GM12878 (cell line): ENCODE data around the gene VSTM4. TPM values are rescaled to one million over a fixed set of nuclear protein-coding genes. Genes with fewer than 3 reads are reported as not detected.

ENCODE experiments used
- ATAC-seq: fragments of 200-7000 bp; cut with Tn5 transposase; 3 replicates; pipeline ENCODE4 v1.9.1; 2020; ENCODE audit warnings: mild to moderate bottlenecking, moderate library complexity
- BruUV-seq: library from RNA; stranded (reverse); fragments of 400-500 nt; replicated peaks from 2 replicates; lab custom pipeline; 2021; lab: Mats Ljungman, UMichigan
- CTCF ChIA-PET: fragments of 300-600 bp; sonication (Branson Sonifier 250); formaldehyde crosslinking; extraction: SDS; loops from one replicate; lab custom pipeline; 2021; ENCODE audit warnings: inconsistent platforms; lab: Yijun Ruan, JAX
- POLR2A ChIA-PET: fragments of 350-600 bp; formaldehyde crosslinking; extraction: SDS; loops from one replicate; lab custom pipeline; 2021; ENCODE audit warnings: inconsistent platforms; lab: Charles Lee
- RAD21 ChIA-PET: fragments of 300-600 bp; sonication (Branson Sonifier 250); formaldehyde crosslinking; loops from one replicate; lab custom pipeline; 2023; ENCODE audit warnings: antibody characterized with exemption; ENCODE audit not compliant: unreplicated experiment; lab: Charles Lee
- SMC1A ChIA-PET: fragments of 300-600 bp; sonication (Branson Sonifier 250); formaldehyde crosslinking; loops from one replicate; lab custom pipeline; 2023; ENCODE audit not compliant: unreplicated experiment, uncharacterized antibody; lab: Charles Lee
- DNase-seq: peaks from one replicate; pipeline ENCODE4 v3.0.0-alpha.2; 2011; ENCODE audit warnings: low read depth, low spot score
- FAIRE-seq: peaks from 3 replicates; lab custom pipeline; 2011; peaks lifted over from hg19 to GRCh38; lab: Jason Lieb, UNC
- H2AFZ ChIP-seq: 2 replicates; pipeline ENCODE4 v1.6.0; 2011; ENCODE audit warnings: low read depth, low read length, control low read depth; ENCODE audit not compliant: control insufficient read depth
- H3K27ac ChIP-seq: 2 replicates; pipeline ENCODE4 v1.5.1; 2011; ENCODE audit warnings: control low read depth; ENCODE audit not compliant: control insufficient read depth, insufficient read depth
- H3K27me3 ChIP-seq, 2 experiments: replicated peaks in 1 of 2; 2 replicates each; pipeline versions ENCODE4 v1.6.0 to v1.6.1; 2011; ENCODE audit warnings: low read length in 1 of 2; ENCODE audit not compliant: control insufficient read depth in 2 of 2, insufficient read depth in 2 of 2
- H3K36me3 ChIP-seq, 2 experiments: 2 replicates each; pipeline ENCODE4 v1.5.1; 2011; ENCODE audit warnings: low read length in 1 of 2; ENCODE audit not compliant: control insufficient read depth in 2 of 2, insufficient read depth in 2 of 2
- H3K4me1 ChIP-seq: 2 replicates; pipeline ENCODE4 v1.6.1; 2011; ENCODE audit warnings: mild to moderate bottlenecking, low read length, moderate library complexity, mixed read lengths; ENCODE audit not compliant: control insufficient read depth, insufficient read depth
- H3K4me2 ChIP-seq: 2 replicates; pipeline ENCODE4 v1.6.0; 2011; ENCODE audit warnings: control low read depth; ENCODE audit not compliant: control insufficient read depth, insufficient read depth
- H3K4me3 ChIP-seq: fragments of 200-600 bp; sonication (generic); 2 replicates; pipeline ENCODE4 v1.5.1; 2016
- H3K79me2 ChIP-seq: 2 replicates; pipeline ENCODE4 v1.6.0; 2011; ENCODE audit warnings: low read length; ENCODE audit not compliant: control insufficient read depth, insufficient read depth
- H3K9ac ChIP-seq: 2 replicates; pipeline ENCODE4 v1.8.0; 2011; ENCODE audit warnings: low read length, control low read depth, mixed read lengths; ENCODE audit not compliant: control insufficient read depth, insufficient read depth
- H3K9me3 ChIP-seq: replicated peaks from 3 replicates; pipeline ENCODE4 v1.5.1; 2011; ENCODE audit warnings: mild to moderate bottlenecking, low read length; ENCODE audit not compliant: control insufficient read depth, insufficient read depth
- H4K20me1 ChIP-seq: 2 replicates; pipeline ENCODE4 v1.6.0; 2011; ENCODE audit not compliant: control insufficient read depth, insufficient read depth
- BCLAF1 ChIP-seq: fragments of 450-650 bp; IDR thresholded peaks from 2 replicates; pipeline ENCODE4 v1.6.1; 2017; ENCODE audit warnings: antibody characterized with exemption, mild to moderate bottlenecking, moderate library complexity
- BHLHE40 ChIP-seq, 2 experiments: fragments of 450-650 bp in 1 of 2; IDR thresholded peaks; 2 replicates each; pipeline ENCODE4 v1.6.1; 2011 to 2017; ENCODE audit warnings: low read depth in 2 of 2, borderline replicate concordance in 1 of 2, improper control_type of control experiment in 1 of 2, low read length in 1 of 2, mild to moderate bottlenecking in 1 of 2
- CBFB ChIP-seq: IDR thresholded peaks from 2 replicates; pipeline ENCODE4 v1.6.1; 2016; ENCODE audit warnings: antibody characterized with exemption, low read depth
- CEBPB ChIP-seq, 2 experiments: fragments of 150-350 bp in 1 of 2; IDR thresholded peaks; 2 replicates each; pipeline ENCODE4 v1.6.1; 2012 to 2014; ENCODE audit warnings: low read depth in 2 of 2, low read length in 2 of 2, borderline replicate concordance in 1 of 2, inconsistent platforms in 1 of 2
- CREM ChIP-seq: IDR thresholded peaks from 2 replicates; pipeline ENCODE4 v1.6.1; 2014; ENCODE audit warnings: antibody characterized with exemption, low read depth
- GABPA ChIP-seq: IDR thresholded peaks from 2 replicates; pipeline ENCODE4 v1.6.1; 2014; ENCODE audit warnings: antibody characterized with exemption, low read depth, mild to moderate bottlenecking, inconsistent platforms
- HDAC6 ChIP-seq: fragments of 200-600 bp; sonication (generic); IDR thresholded peaks from one replicate; pipeline ENCODE4 v1.8.0; 2017; ENCODE audit warnings: antibody characterized with exemption; ENCODE audit not compliant: unreplicated experiment
- KAT2A ChIP-seq: conservative IDR thresholded peaks from 2 replicates; pipeline ENCODE4 v1.6.1; 2011; ENCODE audit warnings: low read depth, low read length; ENCODE audit not compliant: control insufficient read depth
- MEF2B ChIP-seq: fragments of 450-650 bp; IDR thresholded peaks from 2 replicates; pipeline ENCODE4 v1.6.1; 2018; ENCODE audit warnings: mild to moderate bottlenecking, moderate library complexity; ENCODE audit not compliant: partially characterized antibody, poor library complexity, severe bottlenecking
- MTA2 ChIP-seq: fragments of 450-650 bp; IDR thresholded peaks from 2 replicates; pipeline ENCODE4 v1.6.1; 2016; ENCODE audit warnings: low read depth, mild to moderate bottlenecking, moderate library complexity
- MXI1 ChIP-seq: fragments of 150-350 bp; IDR thresholded peaks from 2 replicates; pipeline ENCODE4 v1.6.1; 2011; ENCODE audit warnings: low read depth, mild to moderate bottlenecking, inconsistent platforms, low read length, improper control_type of control experiment
- MYC ChIP-seq: IDR thresholded peaks from 2 replicates; pipeline ENCODE4 v1.6.1; 2011; ENCODE audit warnings: mild to moderate bottlenecking, low read length, moderate library complexity, inconsistent platforms; ENCODE audit not compliant: insufficient read depth, insufficient replicate concordance, insufficient read length, severe bottlenecking
- NFXL1 ChIP-seq: fragments of 450-650 bp; IDR thresholded peaks from 2 replicates; pipeline ENCODE4 v1.6.1; 2017; ENCODE audit warnings: antibody characterized with exemption, mild to moderate bottlenecking, borderline replicate concordance
- RAD51 ChIP-seq: fragments of 450-650 bp; IDR thresholded peaks from 2 replicates; pipeline ENCODE4 v1.6.1; 2016; ENCODE audit warnings: moderate library complexity, mild to moderate bottlenecking, inconsistent platforms
- SPI1 ChIP-seq: IDR thresholded peaks from 2 replicates; pipeline ENCODE4 v1.6.1; 2011; ENCODE audit warnings: low read depth, mild to moderate bottlenecking, low read length, moderate library complexity, borderline replicate concordance; ENCODE audit not compliant: insufficient read depth
- SREBF2 ChIP-seq: IDR thresholded peaks from 2 replicates; pipeline ENCODE4 v1.6.1; 2012; ENCODE audit warnings: mild to moderate bottlenecking, low read length
- TAF1 ChIP-seq: IDR thresholded peaks from 2 replicates; pipeline ENCODE4 v1.6.1; 2011; ENCODE audit warnings: mild to moderate bottlenecking, low read depth, low read length, borderline replicate concordance
- ZZZ3 ChIP-seq: IDR thresholded peaks from 2 replicates; pipeline ENCODE4 v1.6.1; 2011; ENCODE audit warnings: low read depth; ENCODE audit not compliant: control insufficient read depth, insufficient read length
- WGBS: methylation state at CpG from one replicate; pipeline ENCODE4 v1.1.6; 2016; ENCODE audit warnings: low lambda C conversion rate; ENCODE audit not compliant: insufficient replicate concordance, insufficient coverage; ENCODE audit errors: missing lambda C conversion rate; 5-methylcytosine and 5-hydroxymethylcytosine counted together
- in situ Hi-C: fragments of 300-500 bp; cut with MboI; formaldehyde crosslinking; loops from 9 replicates; pipeline ENCODE4 v1.14.3; 2018; ENCODE audit warnings: mixed read lengths
- intact Hi-C: fragments of 100-400 bp; cut with micrococcal nuclease; formaldehyde crosslinking; loops from one replicate; pipeline ENCODE4 v1.14.2; 2022; ENCODE audit not compliant: unreplicated experiment
- polyA plus RNA-seq, 11 experiments: library from polyadenylated mRNA; depleted of rRNA in 4 of 11; unstranded in 6 of 11; stranded (reverse) in 5 of 11; fragments of >200 nt; fragmentation: Nextera tagmentation in 4 of 11; fragmentation: Illumina TruSeq in 1 of 11; extraction: Ambion mirVana in 4 of 11; extraction: Trizol in 1 of 11; gene quantifications; 1 replicate in 1 of 11; 2 replicates in 10 of 11; pipeline versions ENCODE4 v1.2.1 to v1.2.3, GENCODE V29; 2011 to 2016; ENCODE audit warnings: inconsistent platforms in 2 of 11, missing spikeins in 2 of 11, low read depth in 1 of 11
- total RNA-seq, 4 experiments: library from RNA; depleted of rRNA in 3 of 4; stranded (reverse); fragments of >200 nt in 3 of 4; fragmentation: Illumina TruSeq in 1 of 4; extraction: Trizol in 1 of 4; gene quantifications; 2 replicates each; pipeline versions ENCODE4 v1.2.1 to v1.2.3, GENCODE V29; 2013 to 2021
- TF ChIP-seq, protein P1 (sequence below): IDR thresholded peaks from 2 replicates; pipeline ENCODE4 v1.6.1; 2011; ENCODE audit warnings: low read depth, mild to moderate bottlenecking, low read length, moderate library complexity, borderline replicate concordance; ENCODE audit errors: extremely low read depth
- TF ChIP-seq, protein P2 (sequence below): fragments of 450-650 bp; IDR thresholded peaks from 2 replicates; pipeline ENCODE4 v1.6.1; 2014; ENCODE audit warnings: mild to moderate bottlenecking

VSTM4 gene
- total and polyA plus RNA-seq, 10 of the 15 experiments (the other 5 are each of a cell fraction or from before 2014, with no cell fraction given): 0.01 to 0.14 (median 0.02) TPM; not detected in 7

DNA sequence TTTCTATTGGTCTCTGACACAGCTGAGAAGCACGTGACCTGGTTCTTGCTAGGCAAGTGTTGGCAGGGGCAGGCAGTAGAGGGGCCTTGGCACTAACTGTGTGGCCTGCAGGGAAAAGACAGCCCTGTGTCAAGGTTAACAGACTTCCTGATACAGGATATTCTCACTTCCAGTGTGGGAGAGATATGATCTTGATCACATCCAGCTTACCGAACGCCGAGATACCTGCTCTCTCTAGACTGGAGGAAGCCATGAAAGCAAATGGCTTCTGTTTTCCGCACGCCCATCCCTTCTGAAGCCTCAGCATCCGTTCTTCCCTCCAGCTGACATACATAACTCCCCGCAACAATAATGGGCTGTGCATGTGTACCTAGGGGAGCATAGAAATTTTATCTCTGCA is 79.4 kb downstream of the VSTM4 start (continued):
- TF ChIP-seq, protein P1, sequence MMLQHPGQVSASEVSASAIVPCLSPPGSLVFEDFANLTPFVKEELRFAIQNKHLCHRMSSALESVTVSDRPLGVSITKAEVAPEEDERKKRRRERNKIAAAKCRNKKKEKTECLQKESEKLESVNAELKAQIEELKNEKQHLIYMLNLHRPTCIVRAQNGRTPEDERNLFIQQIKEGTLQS: no peak
- TF ChIP-seq ZZZ3 (no peak), CEBPB (IDR thresholded peaks at IDR 0.05; ENCODE audit: borderline replicate concordance in 1 of 2, low read depth in 2 of 2, low read length in 2 of 2) (no peak), BHLHE40 (IDR thresholded peaks at IDR 0.05; ENCODE audit: borderline replicate concordance in 1 of 2, low read depth in 2 of 2, low read length in 1 of 2) (no peak), MTA2 (no peak), MXI1 (no peak), NFXL1 (no peak)
- TF ChIP-seq, protein P2, sequence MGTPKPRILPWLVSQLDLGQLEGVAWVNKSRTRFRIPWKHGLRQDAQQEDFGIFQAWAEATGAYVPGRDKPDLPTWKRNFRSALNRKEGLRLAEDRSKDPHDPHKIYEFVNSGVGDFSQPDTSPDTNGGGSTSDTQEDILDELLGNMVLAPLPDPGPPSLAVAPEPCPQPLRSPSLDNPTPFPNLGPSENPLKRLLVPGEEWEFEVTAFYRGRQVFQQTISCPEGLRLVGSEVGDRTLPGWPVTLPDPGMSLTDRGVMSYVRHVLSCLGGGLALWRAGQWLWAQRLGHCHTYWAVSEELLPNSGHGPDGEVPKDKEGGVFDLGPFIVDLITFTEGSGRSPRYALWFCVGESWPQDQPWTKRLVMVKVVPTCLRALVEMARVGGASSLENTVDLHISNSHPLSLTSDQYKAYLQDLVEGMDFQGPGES: no peak
- TF ChIP-seq, all 136 proteins: peak for 0

DNA sequence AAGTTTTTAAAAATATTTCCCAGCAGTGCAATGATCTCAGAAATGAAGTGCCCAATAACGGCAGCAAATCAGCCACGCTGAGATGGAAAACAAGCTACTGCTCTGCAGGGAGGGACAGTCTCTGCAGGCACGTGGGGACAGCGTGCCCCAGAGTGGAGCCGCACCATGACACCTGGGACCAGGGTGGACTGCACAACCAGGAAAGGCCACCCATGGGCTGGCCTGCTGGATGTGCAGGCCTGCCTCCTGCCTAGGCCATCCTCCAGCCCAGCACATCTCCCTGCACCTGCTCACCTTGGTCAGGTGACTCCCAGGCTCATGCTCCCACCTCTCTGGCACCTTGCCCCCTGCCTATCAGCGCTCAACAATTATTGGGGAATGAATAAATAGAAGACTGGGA is 80.4 kb downstream of the VSTM4 start:
- POLR2A ChIA-PET: no interaction called here
- no peak overlapping the region for H2AFZ ChIP-seq
- in situ Hi-C loops: no loop called here
- RAD21 ChIA-PET: no interaction called here
- no peak overlapping the region for H3K27ac ChIP-seq
- DNase-seq: no peak
- no peaks in the 10 kb centered on the region; the same call in 1 of the 2 replicates for H4K20me1 ChIP-seq
- SMC1A ChIA-PET: no interaction called here
- no TSS peak for BruUV-seq
- H3K79me2 ChIP-seq: no peaks in the 10 kb centered on the region
- H3K4me3 ChIP-seq: no peak overlapping the region
- no peak for TF ChIP-seq TAF1
- no peak for TF ChIP-seq HDAC6
- TF ChIP-seq MEF2B: no peak
- no peak for TF ChIP-seq MYC
- TF ChIP-seq BCLAF1: no peak
- TF ChIP-seq KAT2A: no peak
- no peak for TF ChIP-seq RAD51
- TF ChIP-seq CREM: no peak
- no peak for TF ChIP-seq CBFB
- TF ChIP-seq SREBF2: no peak
- TF ChIP-seq SPI1: no peak
- TF ChIP-seq GABPA: no peak
- TF ChIP-seq, all 136 proteins: peak for 0
- CTCF ChIA-PET: no interaction called here
- Histone ChIP-seq H3K27me3 (no peaks in the 10 kb centered on the region; a peak in 1 of 4 replicates), H3K4me1 (0 out of 2 replicates have a peak, but pooled peaks cover 3% of the 10 kb centered on the region), H3K4me2 (no peak overlapping the region), H3K9me3 (no peaks in the 10 kb centered on the region), H3K9ac (no peak overlapping the region), H3K36me3 (no peaks in the 10 kb centered on the region)
- ATAC-seq (no peak), FAIRE-seq (no peak)
- intact Hi-C loops: no loop called here
- 44% methylated on average over 6 of the region's 6 CpGs for WGBS
